GM12873 (cell line): ENCODE results near the gene TMEM140.

ENCODE experiments used
- TF ChIP-seq, protein P1 (sequence below): IDR thresholded peaks from 2 replicates; pipeline ENCODE4 v1.5.1; 2012; ENCODE audit warnings: low read depth, mild to moderate bottlenecking, moderate library complexity, low read length, control low read depth; ENCODE audit not compliant: insufficient read depth; ENCODE audit errors: missing control alignments

The TMEM140 gene

DNA sequence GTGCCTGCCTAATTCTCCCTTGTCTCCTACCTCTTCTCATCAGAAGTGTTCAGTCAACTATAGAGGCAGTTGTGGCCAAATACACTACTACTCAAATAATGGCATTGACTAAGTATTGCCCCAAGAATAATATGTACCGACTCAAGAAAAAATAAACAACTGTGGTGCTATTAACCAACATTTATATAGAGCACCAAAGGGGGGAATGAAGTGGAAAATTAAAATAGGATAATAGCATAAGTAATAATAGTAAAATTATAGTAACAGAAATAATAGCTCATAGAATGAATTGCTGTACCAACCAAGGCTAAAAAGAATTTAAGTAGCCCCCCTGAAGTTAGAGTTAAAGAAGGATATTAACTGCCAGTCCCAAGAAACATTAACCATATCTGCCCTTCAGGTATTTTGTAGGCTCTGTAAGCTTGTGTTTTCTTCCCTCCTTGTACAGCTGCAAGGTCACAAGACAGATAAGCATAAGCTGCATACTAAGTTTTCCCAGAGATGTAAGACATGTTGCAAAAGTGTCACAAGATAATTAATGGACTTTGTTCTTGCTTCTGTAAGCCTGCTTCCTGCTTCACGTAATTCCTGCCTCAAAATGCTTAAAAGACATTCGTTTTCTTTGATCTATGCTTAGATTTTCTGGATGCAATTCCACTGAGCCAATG is 33.5 kb downstream of the TMEM140 start:
- TF ChIP-seq, protein P1, sequence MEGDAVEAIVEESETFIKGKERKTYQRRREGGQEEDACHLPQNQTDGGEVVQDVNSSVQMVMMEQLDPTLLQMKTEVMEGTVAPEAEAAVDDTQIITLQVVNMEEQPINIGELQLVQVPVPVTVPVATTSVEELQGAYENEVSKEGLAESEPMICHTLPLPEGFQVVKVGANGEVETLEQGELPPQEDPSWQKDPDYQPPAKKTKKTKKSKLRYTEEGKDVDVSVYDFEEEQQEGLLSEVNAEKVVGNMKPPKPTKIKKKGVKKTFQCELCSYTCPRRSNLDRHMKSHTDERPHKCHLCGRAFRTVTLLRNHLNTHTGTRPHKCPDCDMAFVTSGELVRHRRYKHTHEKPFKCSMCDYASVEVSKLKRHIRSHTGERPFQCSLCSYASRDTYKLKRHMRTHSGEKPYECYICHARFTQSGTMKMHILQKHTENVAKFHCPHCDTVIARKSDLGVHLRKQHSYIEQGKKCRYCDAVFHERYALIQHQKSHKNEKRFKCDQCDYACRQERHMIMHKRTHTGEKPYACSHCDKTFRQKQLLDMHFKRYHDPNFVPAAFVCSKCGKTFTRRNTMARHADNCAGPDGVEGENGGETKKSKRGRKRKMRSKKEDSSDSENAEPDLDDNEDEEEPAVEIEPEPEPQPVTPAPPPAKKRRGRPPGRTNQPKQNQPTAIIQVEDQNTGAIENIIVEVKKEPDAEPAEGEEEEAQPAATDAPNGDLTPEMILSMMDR = no peak

DNA sequence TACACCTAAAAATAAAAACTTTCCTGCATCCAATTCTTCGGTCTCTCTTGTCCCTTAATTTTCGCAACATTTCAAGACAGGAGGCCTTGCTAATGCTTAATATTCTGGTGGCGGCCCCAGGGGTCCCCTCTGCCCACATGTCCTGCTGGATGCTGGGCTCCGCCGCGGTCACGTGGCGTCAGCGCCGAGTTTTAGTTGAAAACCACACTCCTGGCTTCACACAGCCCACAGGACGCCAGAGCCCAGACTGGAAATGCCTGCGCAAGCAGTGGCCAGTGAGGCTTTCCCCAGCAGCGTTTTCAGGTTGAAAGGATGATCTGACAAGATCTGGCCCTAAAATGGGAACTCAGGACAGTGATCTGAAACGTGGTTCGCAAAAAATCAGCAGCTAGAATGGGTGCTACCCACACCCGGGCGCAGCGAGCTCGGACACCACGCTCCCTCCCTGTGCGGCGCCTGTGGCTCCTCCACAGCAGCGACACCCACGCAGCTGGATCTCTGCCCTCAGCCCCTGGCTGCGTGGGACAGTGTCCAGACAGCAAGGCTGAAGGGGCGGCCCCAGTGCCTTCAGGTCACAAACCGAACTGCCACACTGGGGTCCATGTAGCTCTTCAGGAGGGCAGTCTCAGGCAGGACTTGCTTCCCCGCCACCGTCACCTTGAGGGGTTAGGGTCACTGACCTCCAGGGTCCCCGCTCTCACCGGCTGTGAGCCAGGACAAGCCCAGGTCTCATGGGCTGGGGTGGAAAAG is 34.2 kb downstream of the TMEM140 start:
- TF ChIP-seq, protein P1 = no peak

DNA sequence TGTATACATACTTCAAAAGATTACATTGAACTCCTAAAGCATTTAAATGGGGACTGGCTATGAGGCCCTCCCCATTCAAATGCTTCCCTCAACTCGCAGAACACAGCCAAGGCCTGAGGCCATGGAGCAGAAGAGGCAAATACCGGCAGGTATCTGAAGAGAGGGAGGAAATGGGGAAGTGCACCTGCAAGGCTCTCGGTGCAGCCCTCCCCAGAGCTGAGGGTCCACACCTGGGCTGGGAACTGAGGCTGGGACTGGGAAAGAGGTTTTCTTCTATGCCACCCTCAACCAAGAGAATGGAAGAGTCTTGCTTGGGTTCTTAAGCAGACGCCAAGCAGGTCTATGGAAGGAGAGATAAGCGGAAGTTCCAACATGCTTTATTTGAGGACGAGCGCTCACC is 35.6 kb downstream of the TMEM140 start:
- TF ChIP-seq, protein P1 = no peak

DNA sequence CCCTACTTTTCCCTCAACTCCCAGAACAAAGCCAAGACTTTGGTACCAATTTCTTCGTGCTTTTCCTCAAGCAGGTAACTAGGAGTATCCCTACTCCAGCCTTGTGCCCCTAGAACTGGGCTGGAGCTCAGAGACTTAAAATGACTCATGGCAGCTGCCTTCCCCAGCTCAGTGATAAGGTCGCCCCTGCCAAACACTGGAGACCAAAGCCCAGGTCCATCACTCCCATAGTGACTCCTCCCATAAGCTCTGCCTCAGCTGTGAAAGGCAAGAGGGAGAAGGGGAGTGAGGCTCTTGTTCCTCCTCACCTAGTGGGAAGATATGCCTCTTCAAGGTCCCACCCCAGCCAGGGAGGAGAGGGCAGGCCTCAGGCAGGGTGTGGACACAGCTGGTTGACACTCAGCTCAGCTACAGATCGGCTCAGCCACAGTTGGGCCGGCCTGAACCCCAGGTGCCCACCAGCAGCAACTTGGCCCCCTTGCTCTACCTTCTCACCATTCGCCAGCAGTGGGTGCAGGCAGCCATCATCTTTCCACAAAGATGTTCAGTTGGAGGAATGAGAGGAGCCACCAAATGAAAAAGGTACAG is 36.5 kb downstream of the TMEM140 start:
- TF ChIP-seq, protein P1 = no peak

DNA sequence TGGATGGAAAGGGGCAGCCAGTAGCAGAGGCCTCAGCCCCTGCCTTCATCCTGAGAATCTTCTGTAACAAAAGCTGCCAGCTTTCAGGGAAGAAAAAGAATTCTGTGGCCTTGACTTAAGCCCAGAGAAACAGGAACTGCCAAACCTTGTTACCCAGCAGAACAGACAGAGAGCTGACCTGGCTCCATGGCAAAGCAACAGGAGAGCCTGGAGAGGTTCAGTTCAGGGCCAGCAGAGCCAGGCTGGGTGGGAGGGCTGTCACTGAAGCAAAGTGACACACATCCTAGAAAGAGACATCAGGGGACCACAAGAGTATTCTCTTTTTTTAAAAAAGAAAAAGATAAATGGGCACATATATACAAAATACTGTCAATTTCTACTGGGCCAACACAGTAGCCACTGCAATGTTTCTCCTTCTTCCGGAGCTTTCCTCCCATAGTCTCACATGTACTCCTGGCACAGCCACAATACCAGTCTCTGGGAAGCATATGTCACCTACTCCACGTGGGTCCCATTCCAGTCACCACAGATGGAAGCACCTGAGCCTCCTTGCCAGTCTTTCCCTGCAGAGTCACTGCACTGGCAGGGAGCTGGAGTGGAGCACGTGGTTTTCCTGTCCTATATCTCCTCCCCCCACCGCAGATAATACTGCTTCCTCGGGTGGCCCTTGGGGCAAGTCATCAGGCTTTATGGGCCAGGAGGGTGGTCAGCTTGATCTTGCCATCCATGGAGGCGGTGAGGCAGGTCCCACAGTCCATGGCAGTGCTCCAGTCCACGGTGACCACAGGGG is 37.8 kb downstream of the TMEM140 start:
- TF ChIP-seq, protein P1 = no peak

DNA sequence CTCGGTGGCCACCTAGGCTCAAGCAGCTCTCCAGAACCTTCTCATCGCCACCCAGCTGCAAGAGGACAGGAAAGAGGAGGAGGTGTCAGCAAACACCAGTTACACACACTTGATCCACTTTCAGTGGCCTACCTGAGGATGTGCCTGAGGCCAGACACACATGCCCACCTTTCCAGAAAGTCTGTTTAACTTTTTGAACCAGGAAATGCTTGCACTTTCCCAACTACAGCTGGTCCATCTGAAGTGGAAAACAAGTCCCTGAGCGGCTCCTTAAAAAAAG is 38.3 kb downstream of the TMEM140 start:
- TF ChIP-seq, protein P1 = no peak

DNA sequence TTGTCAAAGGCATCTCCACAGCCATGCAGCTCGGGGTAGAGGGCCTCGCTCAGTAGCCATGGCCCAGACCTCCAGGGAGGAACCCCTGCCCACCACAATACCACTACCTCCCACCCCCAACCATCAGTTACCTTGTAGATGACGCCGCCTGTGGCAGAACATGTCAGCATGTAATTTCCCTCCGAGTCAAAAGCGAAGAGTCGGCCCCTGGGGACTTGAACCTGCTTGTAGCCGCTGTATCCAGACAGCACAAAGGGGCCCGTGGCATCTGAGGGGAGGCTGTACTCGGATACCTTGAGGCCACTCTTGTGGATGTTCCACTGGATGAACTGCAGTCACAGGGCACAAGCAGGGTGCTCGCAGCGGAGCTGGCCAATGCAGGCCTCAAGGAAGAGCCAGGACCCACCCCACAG is 39.0 kb downstream of the TMEM140 start:
- TF ChIP-seq, protein P1 = no peak
